ENCODE measurements around the gene TMEM151A. TPM values are rescaled to one million over a fixed set of nuclear protein-coding genes. Genes with fewer than 3 reads are reported as not detected.

Gene TMEM151A
- total RNA-seq, 1 experiment from 2014 or later = 1.5 TPM

DNA sequence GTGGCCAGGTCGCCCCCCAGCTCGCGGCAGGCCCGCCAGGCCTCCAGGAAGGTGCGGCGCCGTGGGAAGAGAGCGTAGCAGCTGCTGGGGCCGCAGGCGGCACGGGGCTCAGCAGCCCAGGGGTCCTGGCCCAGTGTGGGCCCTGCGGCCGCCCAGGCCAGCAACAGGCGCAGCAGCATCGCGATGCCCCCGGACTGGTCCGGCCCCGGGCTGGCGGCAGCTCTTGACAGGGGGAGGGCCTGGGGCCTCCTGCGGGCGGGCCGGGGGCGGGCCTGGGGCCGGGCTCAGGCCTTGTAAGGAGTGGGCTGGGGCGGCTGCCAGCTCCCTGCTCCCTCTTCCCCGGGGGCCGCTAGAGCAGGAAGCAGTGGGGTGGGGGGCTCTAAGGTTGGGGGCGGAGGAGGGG lies 25.2 kb downstream of the TMEM151A start, which contains the start of gene CD248:
Gene CD248 (minus strand): TSS at position 196 of the 403 bp plus-strand sequence. CDS start 17 bp downstream, at position 179.
- peak; percentile 92 for DNase-seq (ENCODE audit: low spot score)
- ChIA-PET POLR2A (ENCODE audit: low non-redundant PET) (interaction anchor here (0.6 kb wide), 2 partner anchors 29 to 91 kb away, joined by 5 to 12 read pairs; no protein-coding TSS in a partner anchor), CTCF (interaction anchor here (0.6 to 1.2 kb wide), 5 partner anchors 12 to 977 kb away, joined by 3 to 7 read pairs (median 5); partner anchors contain the start of gene YIF1A)
- Histone ChIP-seq H3K27me3 (replicated peaks; ENCODE audit: insufficient read depth, low read depth, low read length, poor library complexity) (no peaks in the 10 kb centered on the region), H3K27ac (ENCODE audit: low read depth, low read length, poor library complexity, severe bottlenecking) (peak within 1 kb of the TSS; percentile 100), H3K36me3 (ENCODE audit: insufficient read depth, low read length, poor library complexity, severe bottlenecking) (no peaks in the 10 kb centered on the region), H3K4me1 (ENCODE audit: insufficient read depth, low read length, poor library complexity, severe bottlenecking) (peaks cover 62% of the 10 kb centered on the region), H3K4me3 (ENCODE audit: low read depth, low read length, poor library complexity, severe bottlenecking) (peak within 1 kb of the TSS; percentile 57), H3K9me3 (ENCODE audit: low read depth, low read length, poor library complexity, severe bottlenecking) (no peaks in the 10 kb centered on the region)
- intact Hi-C loops (cut with micrococcal nuclease; ENCODE audit: unreplicated experiment) = no loop called here
- no TSS peak for BruUV-seq (replicated peaks)
- TF ChIP-seq, protein P1, sequence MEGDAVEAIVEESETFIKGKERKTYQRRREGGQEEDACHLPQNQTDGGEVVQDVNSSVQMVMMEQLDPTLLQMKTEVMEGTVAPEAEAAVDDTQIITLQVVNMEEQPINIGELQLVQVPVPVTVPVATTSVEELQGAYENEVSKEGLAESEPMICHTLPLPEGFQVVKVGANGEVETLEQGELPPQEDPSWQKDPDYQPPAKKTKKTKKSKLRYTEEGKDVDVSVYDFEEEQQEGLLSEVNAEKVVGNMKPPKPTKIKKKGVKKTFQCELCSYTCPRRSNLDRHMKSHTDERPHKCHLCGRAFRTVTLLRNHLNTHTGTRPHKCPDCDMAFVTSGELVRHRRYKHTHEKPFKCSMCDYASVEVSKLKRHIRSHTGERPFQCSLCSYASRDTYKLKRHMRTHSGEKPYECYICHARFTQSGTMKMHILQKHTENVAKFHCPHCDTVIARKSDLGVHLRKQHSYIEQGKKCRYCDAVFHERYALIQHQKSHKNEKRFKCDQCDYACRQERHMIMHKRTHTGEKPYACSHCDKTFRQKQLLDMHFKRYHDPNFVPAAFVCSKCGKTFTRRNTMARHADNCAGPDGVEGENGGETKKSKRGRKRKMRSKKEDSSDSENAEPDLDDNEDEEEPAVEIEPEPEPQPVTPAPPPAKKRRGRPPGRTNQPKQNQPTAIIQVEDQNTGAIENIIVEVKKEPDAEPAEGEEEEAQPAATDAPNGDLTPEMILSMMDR (conservative IDR thresholded peaks at IDR 0.05; ENCODE audit: low read depth, low read length) = no peak
- no peak for TF ChIP-seq EZH2 (IDR thresholded peaks at IDR 0.05; ENCODE audit: borderline replicate concordance, low read depth, low read length, poor library complexity, severe bottlenecking)

DNA sequence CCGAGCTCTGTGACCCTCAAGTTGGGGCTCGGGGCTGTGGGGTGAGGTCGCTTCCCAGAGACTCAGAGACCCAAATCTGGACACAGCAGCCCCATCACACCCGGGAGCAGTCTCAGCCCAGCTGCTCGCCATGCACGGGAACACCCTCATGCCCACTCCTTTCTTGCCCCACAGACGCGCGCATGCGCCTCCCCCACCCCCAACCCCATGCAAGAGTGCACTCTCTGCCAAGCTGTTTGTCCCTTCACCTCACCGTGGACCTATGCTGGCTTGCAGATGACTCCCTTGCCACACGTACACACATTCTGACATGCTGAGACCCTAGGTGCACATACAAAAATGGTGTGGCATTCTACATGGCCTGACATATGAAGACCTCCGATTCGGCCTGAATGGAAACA lies 25.6 kb downstream of the TMEM151A start:
- no TSS peak for BruUV-seq (replicated peaks)
- ChIA-PET CTCF (interaction anchor here (0.6 to 1.2 kb wide), 3 partner anchors 28 to 1311 kb away, joined by 3 to 6 read pairs (median 5); partner anchors contain the start of gene YIF1A), POLR2A (ENCODE audit: low non-redundant PET) (interaction anchor here (0.6 kb wide), 1 partner anchor 30 kb away, joined by 12 read pairs; no protein-coding TSS in a partner anchor)
- H3K27me3 ChIP-seq (replicated peaks; ENCODE audit: insufficient read depth, low read depth, low read length, poor library complexity) = no peaks in the 10 kb centered on the region
- intact Hi-C loops (cut with micrococcal nuclease; ENCODE audit: unreplicated experiment) = no loop called here
- DNase-seq (ENCODE audit: low spot score) = peak; percentile 93
- no peaks in the 10 kb centered on the region for H3K9me3 ChIP-seq (ENCODE audit: low read depth, low read length, poor library complexity, severe bottlenecking)
- peak overlapping the region; percentile 100 for H3K27ac ChIP-seq (ENCODE audit: low read depth, low read length, poor library complexity, severe bottlenecking)
- TF ChIP-seq, protein P1 (conservative IDR thresholded peaks at IDR 0.05; ENCODE audit: low read depth, low read length) = no peak
- TF ChIP-seq EZH2 (IDR thresholded peaks at IDR 0.05; ENCODE audit: borderline replicate concordance, low read depth, low read length, poor library complexity, severe bottlenecking) = no peak
- no peaks in the 10 kb centered on the region for H3K36me3 ChIP-seq (ENCODE audit: insufficient read depth, low read length, poor library complexity, severe bottlenecking)
- peaks cover 61% of the 10 kb centered on the region for H3K4me1 ChIP-seq (ENCODE audit: insufficient read depth, low read length, poor library complexity, severe bottlenecking)
- H3K4me3 ChIP-seq (ENCODE audit: low read depth, low read length, poor library complexity, severe bottlenecking) = peak overlapping the region; percentile 57

DNA sequence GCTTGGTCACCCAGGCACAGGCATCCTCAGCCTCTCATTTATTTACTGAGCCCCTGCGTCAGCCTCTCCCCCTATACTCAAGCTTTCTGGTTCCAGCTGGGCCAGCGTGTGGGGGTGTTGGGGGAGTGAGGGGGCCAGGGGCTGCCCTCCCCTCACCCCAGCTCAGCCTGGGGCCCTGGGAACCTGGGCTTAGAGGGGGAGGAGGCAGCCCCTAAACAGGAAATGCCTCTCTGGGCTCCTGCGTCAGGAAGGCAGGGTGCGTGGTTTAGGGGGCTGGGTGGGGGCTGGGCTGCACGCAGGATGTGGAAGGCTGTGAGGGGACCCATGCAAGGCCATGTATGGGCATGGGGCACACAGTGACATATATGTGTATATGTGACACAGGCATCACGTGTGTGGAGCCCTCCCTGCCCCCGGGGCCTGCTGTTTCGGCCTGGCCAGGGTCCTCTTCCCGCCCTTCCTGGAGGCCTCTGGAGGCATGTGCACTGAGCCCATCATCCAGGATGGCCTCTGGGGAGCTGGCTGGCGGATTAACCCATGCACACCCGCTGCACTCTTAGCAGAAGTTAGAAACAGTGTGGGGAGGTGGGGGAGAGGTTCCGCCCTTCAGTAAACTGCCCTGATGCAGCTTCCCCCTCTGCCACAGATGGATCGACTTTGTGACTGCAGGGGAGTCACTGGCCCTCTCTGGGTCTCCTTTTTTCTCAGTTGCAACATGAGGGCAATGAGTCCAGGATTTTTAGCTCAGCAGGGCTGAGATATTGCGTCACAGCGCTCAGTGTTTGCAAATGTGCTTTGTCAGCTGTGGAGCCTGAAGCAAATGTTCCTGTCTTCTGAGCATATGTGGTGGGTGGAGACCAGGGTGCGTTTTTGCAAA lies 26.3 kb downstream of the TMEM151A start:
- Histone ChIP-seq H3K4me1 (ENCODE audit: insufficient read depth, low read length, poor library complexity, severe bottlenecking) (peaks cover 61% of the 10 kb centered on the region), H3K4me3 (ENCODE audit: low read depth, low read length, poor library complexity, severe bottlenecking) (peak overlapping the region; percentile 57), H3K36me3 (ENCODE audit: insufficient read depth, low read length, poor library complexity, severe bottlenecking) (no peaks in the 10 kb centered on the region), H3K9me3 (ENCODE audit: low read depth, low read length, poor library complexity, severe bottlenecking) (no peaks in the 10 kb centered on the region), H3K27me3 (replicated peaks; ENCODE audit: insufficient read depth, low read depth, low read length, poor library complexity) (no peaks in the 10 kb centered on the region), H3K27ac (ENCODE audit: low read depth, low read length, poor library complexity, severe bottlenecking) (peak overlapping the region; percentile 100)
- BruUV-seq (replicated peaks) = no TSS peak
- intact Hi-C loops (cut with micrococcal nuclease; ENCODE audit: unreplicated experiment) = no loop called here
- ChIA-PET CTCF (interaction anchor here (0.6 to 1.2 kb wide), 3 partner anchors 19 to 1311 kb away, joined by 3 to 6 read pairs (median 3); partner anchors contain the start of gene YIF1A), POLR2A (ENCODE audit: low non-redundant PET) (interaction anchor here (0.6 kb wide), 1 partner anchor 203 kb away, joined by 7 read pairs; no protein-coding TSS in a partner anchor)
- TF ChIP-seq, protein P1 (conservative IDR thresholded peaks at IDR 0.05; ENCODE audit: low read depth, low read length) = no peak
- no peak for TF ChIP-seq EZH2 (IDR thresholded peaks at IDR 0.05; ENCODE audit: borderline replicate concordance, low read depth, low read length, poor library complexity, severe bottlenecking)
- DNase-seq (ENCODE audit: low spot score) = peak; percentile 96

Data from A673 (cell line).